GM23248 (cell line): Measurements from ENCODE around the gene PDE3A. TPM values are rescaled to one million over a fixed set of nuclear protein-coding genes. Genes with fewer than 3 reads are reported as not detected.
"Not testable (repeated sequence)": the region's sequence is repeated elsewhere in the genome, so short reads cannot be mapped to it uniquely, and the experiment has no call there.

ENCODE experiments used
- DNase-seq: peaks from one replicate; pipeline ENCODE4 v3.0.0-alpha.2; 2015
- H2AFZ ChIP-seq: fragments of 200-600 bp; sonication (generic); 2 replicates; pipeline ENCODE4 v1.6.1; 2016; ENCODE audit warnings: antibody characterized with exemption
- H3F3A ChIP-seq: fragments of 200-600 bp; sonication (generic); 2 replicates; pipeline ENCODE4 v1.6.1; 2016; ENCODE audit warnings: mild to moderate bottlenecking, antibody characterized with exemption, mixed run types; ENCODE audit not compliant: insufficient read depth
- H3K27ac ChIP-seq: fragments of 200-600 bp; sonication (generic); 2 replicates; pipeline ENCODE4 v1.5.1; 2016; ENCODE audit warnings: mild to moderate bottlenecking
- H3K27me3 ChIP-seq: fragments of 200-600 bp; sonication (generic); replicated peaks from 2 replicates; pipeline ENCODE4 v1.6.1; 2016; ENCODE audit warnings: mild to moderate bottlenecking; ENCODE audit not compliant: insufficient read depth
- H3K36me3 ChIP-seq: fragments of 200-600 bp; sonication (generic); 2 replicates; pipeline ENCODE4 v1.6.1; 2016; ENCODE audit warnings: low read depth, mild to moderate bottlenecking
- H3K4me1 ChIP-seq: fragments of 200-600 bp; sonication (generic); 2 replicates; pipeline ENCODE4 v1.6.1; 2016; ENCODE audit warnings: mild to moderate bottlenecking; ENCODE audit not compliant: insufficient read depth
- H3K4me2 ChIP-seq: fragments of 200-600 bp; sonication (generic); one replicate; pipeline ENCODE4 v1.6.1; 2016; ENCODE audit warnings: mild to moderate bottlenecking; ENCODE audit not compliant: unreplicated experiment
- H3K4me3 ChIP-seq: fragments of 200-600 bp; sonication (generic); 2 replicates; pipeline ENCODE4 v1.5.1; 2016; ENCODE audit warnings: mild to moderate bottlenecking
- H3K79me2 ChIP-seq: fragments of 200-600 bp; sonication (generic); 2 replicates; pipeline ENCODE4 v1.6.1; 2016; ENCODE audit warnings: mild to moderate bottlenecking; ENCODE audit not compliant: insufficient read depth
- H3K9ac ChIP-seq: fragments of 200-600 bp; sonication (generic); 2 replicates; pipeline ENCODE4 v1.6.1; 2016; ENCODE audit warnings: mild to moderate bottlenecking
- H3K9me2 ChIP-seq: fragments of 200-600 bp; sonication (generic); 2 replicates; pipeline ENCODE4 v1.6.1; 2016; ENCODE audit warnings: mixed run types, mild to moderate bottlenecking, moderate library complexity; ENCODE audit not compliant: insufficient read depth
- H3K9me3 ChIP-seq: fragments of 200-600 bp; sonication (generic); one replicate; pipeline ENCODE4 v1.6.1; 2017; ENCODE audit warnings: low read depth
- H4K20me1 ChIP-seq: fragments of 200-600 bp; sonication (generic); 2 replicates; pipeline ENCODE4 v1.6.0; 2016; ENCODE audit not compliant: insufficient read depth
- EZH2 ChIP-seq: fragments of 200-600 bp; sonication (generic); IDR thresholded peaks from 2 replicates; pipeline ENCODE4 v1.6.1; 2018; ENCODE audit warnings: antibody characterized with exemption, mild to moderate bottlenecking; ENCODE audit not compliant: insufficient read depth, poor library complexity, severe bottlenecking
- EZH2phosphoT487 ChIP-seq: fragments of 200-600 bp; sonication (generic); IDR thresholded peaks from 2 replicates; pipeline ENCODE4 v1.6.1; 2018; ENCODE audit warnings: antibody characterized with exemption, moderate library complexity, mild to moderate bottlenecking, low read depth; ENCODE audit not compliant: insufficient read depth
- WGBS, 2 experiments: methylation state at CpG; one replicate each; pipeline ENCODE4 v1.1.6; 2015 to 2017; ENCODE audit warnings: low lambda C conversion rate in 2 of 2, low coverage in 1 of 2; ENCODE audit errors: missing lambda C conversion rate in 2 of 2; 5-methylcytosine and 5-hydroxymethylcytosine counted together
- in situ Hi-C: fragments of 300-500 bp; cut with MboI; formaldehyde crosslinking; loops from 2 replicates; pipeline ENCODE4 v1.15.0; 2020
- polyA plus RNA-seq: library from polyadenylated mRNA; unstranded; fragments of >200 nt; fragmentation: Nextera tagmentation; extraction: Ambion mirVana; gene quantifications from 2 replicates; pipeline ENCODE4 v1.2.1, GENCODE V29; 2016
- total RNA-seq: library from RNA; depleted of rRNA; stranded (reverse); fragments of >200 nt; shearing (Covaris generic); gene quantifications from 2 replicates; pipeline ENCODE4 v1.2.3, GENCODE V29; 2014; rRNA removed

Gene PDE3A
- total RNA-seq (0.38 and 0.43 TPM in 2 replicates), polyA plus RNA-seq (0.06 and 0.11 TPM in 2 replicates)

GRCh38 chr12:20368114-20368650, at the start of gene PDE3A:
PDE3A (plus strand) TSS chr12:20368537; CDS start chr12:20369285, 748 bp downstream.
- no peaks in the 10 kb centered on the region for H3K79me2 ChIP-seq
- H3K4me1 ChIP-seq: no peaks in the 10 kb centered on the region
- peak within 1 kb of the TSS; percentile 74 for H3K9ac ChIP-seq
- TF ChIP-seq EZH2 (no peak), EZH2phosphoT487 (no peak)
- peak within 1 kb of the TSS; percentile 97 for H2AFZ ChIP-seq
- H3K27me3 ChIP-seq: no peaks in the 10 kb centered on the region
- no peaks in the 10 kb centered on the region for H3K9me3 ChIP-seq
- peak within 1 kb of the TSS; percentile 59 for H3K27ac ChIP-seq
- no peaks in the 10 kb centered on the region for H3K9me2 ChIP-seq
- in situ Hi-C loops: loop anchor here (25.0 kb wide), 1 partner anchor 456 kb away; no protein-coding TSS in a partner anchor
- no peaks in the 10 kb centered on the region for H3K36me3 ChIP-seq
- whole genome bisulfite sequencing, 2 experiments: 0 to 2% methylated on average over 24 of the region's 24 CpGs
- DNase-seq: peak; percentile 85
- peak within 1 kb of the TSS; percentile 87 for H3K4me3 ChIP-seq
- H3K4me2 ChIP-seq: peak within 1 kb of the TSS; percentile 90
- peaks cover 11% of the 10 kb centered on the region; the same call in 1 of the 2 replicates for H3F3A ChIP-seq
- no peaks in the 10 kb centered on the region for H4K20me1 ChIP-seq

GRCh38 chr12:20319366-20319765, 49.0 kb upstream of the PDE3A start:
- TF ChIP-seq EZH2 (no peak), EZH2phosphoT487 (no peak)
- Histone ChIP-seq H3K4me2 (no peak overlapping the region), H3K27ac (no peak overlapping the region)

GRCh38 chr12:20320552-20320951, 47.8 kb upstream of the PDE3A start:
- H3K79me2 ChIP-seq: no peaks in the 10 kb centered on the region
- no peaks in the 10 kb centered on the region for H3K9me2 ChIP-seq
- no peak overlapping the region for H2AFZ ChIP-seq
- H3K4me3 ChIP-seq: no peak overlapping the region
- in situ Hi-C loops: no loop called here
- no peaks in the 10 kb centered on the region for H3K27me3 ChIP-seq
- no peak overlapping the region for H3K9ac ChIP-seq
- no peak overlapping the region for H3K4me2 ChIP-seq
- H3K27ac ChIP-seq: no peak overlapping the region
- H3F3A ChIP-seq: no peaks in the 10 kb centered on the region
- H3K36me3 ChIP-seq: no peaks in the 10 kb centered on the region
- no peak for TF ChIP-seq EZH2
- no peak for TF ChIP-seq EZH2phosphoT487
- H3K4me1 ChIP-seq: no peaks in the 10 kb centered on the region
- 67 to 68% methylated on average over 4 of the region's 4 CpGs for WGBS, 2 experiments
- no peak for DNase-seq
- H4K20me1 ChIP-seq: no peaks in the 10 kb centered on the region
- no peaks in the 10 kb centered on the region for H3K9me3 ChIP-seq

More at GRCh38 chr12:20319366-20319765, 49.0 kb upstream of the PDE3A start:
- no peak overlapping the region for H2AFZ ChIP-seq
- no peak overlapping the region for H3K9ac ChIP-seq
- H3K4me3 ChIP-seq: no peak overlapping the region
- H3K36me3 ChIP-seq: no peaks in the 10 kb centered on the region
- no peaks in the 10 kb centered on the region for H3K9me2 ChIP-seq
- WGBS, 2 experiments: 36 to 52% methylated on average over 4 of the region's 4 CpGs
- H3K79me2 ChIP-seq: no peaks in the 10 kb centered on the region
- in situ Hi-C loops: no loop called here
- peaks cover 7% of the 10 kb centered on the region for H3K4me1 ChIP-seq
- no peak for DNase-seq
- no peaks in the 10 kb centered on the region for H3K9me3 ChIP-seq
- no peaks in the 10 kb centered on the region for H4K20me1 ChIP-seq
- H3K27me3 ChIP-seq: no peaks in the 10 kb centered on the region
- no peaks in the 10 kb centered on the region for H3F3A ChIP-seq

- H3K9me3 ChIP-seq, H3K79me2 ChIP-seq: not testable (repeated sequence)
- 51 to 58% methylated on average over 4 of the region's 4 CpGs for WGBS, 2 experiments
These were observed 37.4 kb upstream of the PDE3A start for GRCh38 chr12:20330826-20331505.

More at GRCh38 chr12:20330826-20331505, 37.4 kb upstream of the PDE3A start:
- H4K20me1 ChIP-seq, H3F3A ChIP-seq, H3K4me1 ChIP-seq, H2AFZ ChIP-seq, H3K27me3 ChIP-seq, H3K9ac ChIP-seq, H3K9me2 ChIP-seq, H3K4me2 ChIP-seq, H3K27ac ChIP-seq, H3K4me3 ChIP-seq, H3K36me3 ChIP-seq, in situ Hi-C loops, DNase-seq: not testable (repeated sequence)
